Effector memory CD8-positive, alpha-beta T cell (primary cell): ENCODE measurements around the gene MFF.
"Not testable (repeated sequence)": the region's sequence is repeated elsewhere in the genome, so short reads cannot be mapped to it uniquely, and the experiment has no call there.

Source experiments
- ATAC-seq: fragments of 150-1000 bp; cut with Tn5 transposase; replicated peaks from 2 replicates; pipeline ENCODE4 v1.10.0; 2021; ENCODE audit warnings: mild to moderate bottlenecking, moderate library complexity
- DNase-seq, 3 experiments: peaks; one replicate each; pipeline ENCODE4 v3.0.0; 2021
- H3K27ac Mint-ChIP-seq, 2 donors: one replicate each; pipeline ENCODE4 v1.8.0; 2022; ENCODE audit warnings: mild to moderate bottlenecking in 2 of 2, mixed read lengths in 2 of 2, moderate library complexity in 2 of 2
- H3K27me3 Mint-ChIP-seq, 2 donors: one replicate each; pipeline ENCODE4 v1.8.0; 2022; ENCODE audit warnings: mixed read lengths in 2 of 2
- H3K36me3 Mint-ChIP-seq: one replicate; pipeline ENCODE4 v1.8.0; 2022; ENCODE audit warnings: mild to moderate bottlenecking, moderate library complexity, mixed read lengths; ENCODE audit not compliant: insufficient read depth
- H3K4me1 Mint-ChIP-seq, 2 donors: one replicate each; pipeline ENCODE4 v1.8.0; 2022; ENCODE audit warnings: low read depth in 2 of 2, mixed read lengths in 2 of 2
- H3K4me3 Mint-ChIP-seq, 2 donors: one replicate each; pipeline ENCODE4 v1.8.0; 2022; ENCODE audit warnings: mild to moderate bottlenecking in 2 of 2, mixed read lengths in 2 of 2, moderate library complexity in 2 of 2
- H3K9me3 Mint-ChIP-seq, 2 donors: one replicate each; pipeline ENCODE4 v1.8.0; 2022; ENCODE audit warnings: mixed read lengths in 2 of 2

Gene MFF

DNA sequence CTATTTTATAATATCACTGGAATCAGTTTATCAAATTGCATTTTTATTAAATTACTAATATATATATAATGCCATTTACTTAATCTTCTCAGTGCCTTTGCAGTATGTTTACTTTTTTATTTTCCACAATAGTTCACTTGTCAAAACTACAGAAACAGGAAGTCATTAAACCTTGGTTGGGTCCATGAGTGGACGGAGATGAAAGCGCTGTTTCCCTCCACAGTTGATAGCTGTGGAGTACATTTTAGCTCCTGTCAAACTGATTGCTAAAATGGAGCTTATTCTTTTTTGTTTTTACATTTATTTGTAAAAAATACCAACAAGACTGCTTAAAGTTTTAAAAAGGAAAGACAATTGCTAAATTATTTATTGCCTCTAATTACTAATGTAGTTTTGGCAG lies 19.2 kb downstream of the MFF start:
- Mint-ChIP-seq H3K36me3 (peaks cover 21% of the 10 kb centered on the region), H3K27ac (no peak overlapping the region), H3K27me3 (no peaks in the 10 kb centered on the region), H3K4me1 (peaks cover 0 to 2% of the 10 kb centered on the region in 2 donors), H3K9me3 (no peaks in the 10 kb centered on the region), H3K4me3 (no peak overlapping the region)
- no peak for ATAC-seq
- DNase-seq: no peak

DNA sequence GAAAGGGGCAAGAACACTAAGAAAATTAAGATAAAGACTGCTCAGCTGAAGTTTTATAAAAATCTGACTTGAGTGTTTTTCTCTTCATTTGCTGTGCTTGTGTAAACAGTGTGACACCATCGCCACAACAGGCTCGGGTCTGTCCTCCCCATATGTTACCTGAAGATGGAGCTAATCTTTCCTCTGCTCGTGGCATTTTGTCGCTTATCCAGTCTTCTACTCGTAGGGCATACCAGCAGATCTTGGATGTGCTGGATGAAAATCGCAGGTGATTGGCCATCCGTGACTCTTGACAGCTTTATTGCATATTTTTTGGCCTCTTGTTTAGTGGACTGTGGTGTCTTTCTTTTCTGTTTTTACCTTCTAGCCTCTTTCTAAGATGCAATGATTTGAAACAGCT lies 22.1 kb downstream of the MFF start:
- no peak overlapping the region for H3K27ac Mint-ChIP-seq

DNA sequence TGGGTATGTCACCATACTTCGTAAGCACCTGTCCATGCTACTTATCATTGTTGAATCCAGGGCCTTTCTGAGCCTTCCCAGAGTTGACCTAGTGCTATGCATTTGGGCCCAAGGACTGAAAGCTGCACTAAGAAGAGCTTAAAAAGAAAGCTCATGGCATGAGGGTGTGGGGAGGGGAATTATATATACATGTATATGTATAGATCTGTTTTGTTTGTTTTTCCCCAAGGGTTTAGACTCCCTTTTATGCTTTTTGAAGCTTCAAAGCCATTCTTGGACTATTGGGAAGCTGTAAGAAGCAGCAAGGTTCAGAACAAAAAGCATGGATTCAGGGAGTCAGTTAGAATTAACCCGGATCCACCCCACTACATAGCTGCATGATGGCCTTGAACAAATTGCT lies 23.3 kb downstream of the MFF start:
- H3K9me3 Mint-ChIP-seq: no peaks in the 10 kb centered on the region
- no peak overlapping the region for H3K27ac Mint-ChIP-seq
- no peak for ATAC-seq
- no peak overlapping the region for H3K4me3 Mint-ChIP-seq
- H3K27me3 Mint-ChIP-seq: no peaks in the 10 kb centered on the region
- H3K4me1 Mint-ChIP-seq: no peaks in the 10 kb centered on the region
- peaks cover 13% of the 10 kb centered on the region for H3K36me3 Mint-ChIP-seq
- no peak for DNase-seq

More for the DNA sequence above, 22.1 kb downstream of the MFF start:
- DNase-seq (no peak), ATAC-seq (no peak)
- no peaks in the 10 kb centered on the region for H3K9me3 Mint-ChIP-seq
- H3K4me3 Mint-ChIP-seq: no peak overlapping the region
- H3K27me3 Mint-ChIP-seq: no peaks in the 10 kb centered on the region
- peaks cover 17% of the 10 kb centered on the region for H3K36me3 Mint-ChIP-seq
- peaks cover 0 to 2% of the 10 kb centered on the region in 2 donors for H3K4me1 Mint-ChIP-seq

DNA sequence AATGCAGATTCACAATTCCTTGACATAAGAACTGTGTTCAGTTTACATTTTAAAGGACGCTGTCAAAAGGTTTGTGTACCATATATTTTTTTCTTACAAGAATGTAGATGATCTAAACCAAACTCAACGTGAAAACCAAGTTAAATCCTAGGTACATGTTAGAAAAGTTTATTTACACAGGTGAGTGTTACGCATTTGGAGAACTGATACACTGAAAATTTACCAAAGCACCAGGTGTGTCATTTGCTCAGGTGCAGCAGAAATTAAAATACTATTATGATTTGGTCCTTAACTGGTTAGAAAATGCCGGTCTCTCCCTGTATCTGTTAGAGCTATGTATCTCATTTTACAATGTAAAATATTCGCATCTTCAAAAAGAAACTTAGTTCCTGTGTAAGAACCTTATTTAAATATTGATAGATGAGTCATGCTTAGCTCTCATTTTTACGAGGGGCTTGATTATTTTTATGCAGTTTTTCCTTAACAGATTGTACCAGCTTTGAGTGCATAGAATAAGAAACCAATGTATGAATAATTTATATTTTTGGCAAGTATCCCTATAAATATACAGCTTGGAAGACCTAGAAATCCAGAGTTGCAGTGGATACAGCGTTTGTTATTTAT lies 25.1 kb downstream of the MFF start:
- Mint-ChIP-seq H3K27ac (no peak overlapping the region), H3K4me1 (no peaks in the 10 kb centered on the region), H3K9me3 (no peaks in the 10 kb centered on the region), H3K4me3 (no peak overlapping the region), H3K27me3 (no peaks in the 10 kb centered on the region), H3K36me3 (peaks cover 13% of the 10 kb centered on the region)
- DNase-seq: no peak
- no peak for ATAC-seq

DNA sequence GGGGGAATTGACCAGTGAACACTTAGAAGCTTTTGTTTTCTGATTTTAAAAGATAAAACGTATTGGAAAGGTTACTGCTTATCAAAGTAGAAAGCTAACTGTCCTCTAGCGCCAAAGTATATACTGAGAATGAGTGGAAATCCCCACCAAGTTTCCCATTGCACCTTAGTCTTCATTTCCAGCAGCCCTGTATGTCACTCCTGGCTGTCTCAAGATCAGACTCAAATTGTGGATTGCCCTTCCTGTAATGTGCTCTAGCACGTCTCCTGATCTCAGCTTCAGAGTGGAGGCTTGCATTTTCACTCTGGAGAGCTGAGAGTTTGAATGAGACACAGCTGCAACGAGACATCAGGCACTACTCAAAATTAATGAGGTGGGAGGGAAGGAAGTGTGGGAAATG lies 26.6 kb downstream of the MFF start:
- ATAC-seq (no peak), DNase-seq (no peak)
- Mint-ChIP-seq H3K9me3 (no peaks in the 10 kb centered on the region), H3K4me1 (no peaks in the 10 kb centered on the region), H3K36me3 (peaks cover 23% of the 10 kb centered on the region), H3K27me3 (no peaks in the 10 kb centered on the region), H3K27ac (peak overlapping the region in 1 of 2 donors; percentile 87), H3K4me3 (no peak overlapping the region)

DNA sequence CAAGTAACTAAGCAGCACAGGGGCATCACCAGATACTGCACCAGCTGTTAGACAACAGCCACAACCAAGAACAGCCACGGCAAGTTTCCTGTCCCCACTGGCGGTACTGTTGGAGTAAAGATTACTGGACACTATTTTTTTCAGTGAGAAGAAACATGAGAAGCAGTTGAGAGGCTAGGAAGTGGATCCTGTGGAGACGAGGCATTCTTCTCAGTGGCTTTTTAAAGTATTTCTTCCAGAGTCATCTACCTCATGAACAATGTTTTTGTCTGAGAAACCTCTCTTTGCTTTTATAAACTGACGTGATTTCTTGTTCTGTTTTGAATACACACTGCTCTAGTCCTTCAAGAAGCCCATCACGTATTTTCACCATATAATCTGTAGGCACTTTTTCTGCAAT lies 35.3 kb downstream of the MFF start:
- ATAC-seq (no peak), DNase-seq (no peak)
- H3K36me3 Mint-ChIP-seq: peaks cover 34% of the 10 kb centered on the region
- peak overlapping the region in 1 of 2 donors; percentile 35 for H3K27ac Mint-ChIP-seq
- H3K4me1 Mint-ChIP-seq: no peaks in the 10 kb centered on the region
- H3K9me3 Mint-ChIP-seq: no peaks in the 10 kb centered on the region
- H3K4me3 Mint-ChIP-seq: no peak overlapping the region
- no peaks in the 10 kb centered on the region for H3K27me3 Mint-ChIP-seq

DNA sequence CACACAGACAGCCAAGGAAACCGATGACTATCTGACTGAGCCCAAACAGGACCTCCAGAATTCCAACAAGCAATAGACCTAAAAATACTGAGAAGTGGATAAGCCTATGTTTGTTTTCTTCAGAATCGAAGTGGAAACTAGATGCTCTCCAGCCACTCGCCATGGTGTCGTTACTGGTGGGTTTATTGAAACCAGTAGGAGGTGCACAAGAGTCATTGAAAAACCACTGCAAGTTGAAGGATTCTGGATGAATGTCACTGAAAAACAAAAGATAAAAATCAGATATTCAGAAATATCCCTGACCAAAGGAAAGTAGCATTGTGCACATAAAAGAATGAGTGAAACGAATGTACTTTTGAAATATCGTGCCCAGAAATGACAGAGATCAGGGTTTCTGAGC lies 38.7 kb downstream of the MFF start:
- no peaks in the 10 kb centered on the region for H3K9me3 Mint-ChIP-seq
- ATAC-seq (no peak), DNase-seq (no peak)
- H3K4me1 Mint-ChIP-seq: no peaks in the 10 kb centered on the region
- H3K4me3 Mint-ChIP-seq: no peak overlapping the region
- peaks cover 6% of the 10 kb centered on the region for H3K36me3 Mint-ChIP-seq
- no peak overlapping the region for H3K27ac Mint-ChIP-seq
- no peaks in the 10 kb centered on the region for H3K27me3 Mint-ChIP-seq

DNA sequence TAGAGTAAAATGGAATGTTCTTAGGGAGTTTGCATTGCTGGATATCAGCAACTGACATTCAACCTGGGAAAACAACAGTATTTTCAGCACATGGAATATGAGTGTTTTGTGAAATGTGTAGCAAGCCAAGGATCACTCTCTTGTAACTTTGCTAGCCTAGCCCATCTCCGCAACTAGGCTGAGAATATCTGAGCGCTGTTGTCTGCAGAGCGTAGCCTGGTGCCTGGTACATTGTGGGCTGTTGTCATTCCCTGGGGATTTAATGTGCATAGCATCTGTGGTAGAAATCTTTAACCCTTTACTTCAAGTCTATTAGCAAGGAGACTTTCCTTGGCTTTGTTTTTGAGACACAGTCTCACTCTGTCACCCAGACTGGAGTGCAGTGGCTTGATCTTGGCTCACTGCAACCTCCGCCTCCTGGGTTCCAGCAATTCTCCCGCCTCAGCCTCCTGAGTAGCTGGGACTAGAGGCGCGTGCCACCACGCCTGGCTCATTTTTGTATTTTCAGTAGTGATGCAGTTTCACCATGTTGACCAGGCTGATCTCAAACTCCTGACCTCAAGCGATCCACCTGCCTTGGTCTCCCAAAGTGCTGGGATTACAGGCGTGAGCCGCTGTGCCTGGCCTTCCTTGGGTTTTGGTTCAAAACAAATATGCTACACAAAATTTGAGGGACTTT lies 39.7 kb downstream of the MFF start:
- H3K36me3 Mint-ChIP-seq, DNase-seq: not testable (repeated sequence)

DNA sequence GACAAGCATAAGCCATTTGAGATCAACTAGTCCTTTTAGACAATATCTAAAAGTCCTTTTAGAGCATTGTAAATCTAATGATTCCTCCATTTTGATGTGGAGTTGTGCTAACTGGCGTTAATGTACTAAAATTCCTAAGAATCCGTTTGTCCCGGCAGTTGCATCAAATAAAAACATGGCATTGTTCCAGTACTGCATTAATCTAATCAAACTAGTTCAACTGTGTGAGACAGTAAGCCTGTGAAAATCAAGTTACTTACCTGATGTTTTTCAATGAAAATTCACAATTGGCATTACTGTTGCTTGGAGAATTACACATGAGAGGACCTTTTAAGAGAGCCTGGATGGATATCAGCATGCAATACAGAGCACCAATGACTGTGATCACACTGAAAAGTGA lies 40.8 kb downstream of the MFF start:
- Mint-ChIP-seq H3K27me3 (no peaks in the 10 kb centered on the region), H3K4me3 (no peak overlapping the region), H3K27ac (no peak overlapping the region), H3K4me1 (no peaks in the 10 kb centered on the region), H3K36me3 (no peaks in the 10 kb centered on the region), H3K9me3 (no peaks in the 10 kb centered on the region)
- ATAC-seq (no peak), DNase-seq (no peak)

More for the DNA sequence above, 39.7 kb downstream of the MFF start:
- H3K27me3 Mint-ChIP-seq, H3K9me3 Mint-ChIP-seq, H3K4me1 Mint-ChIP-seq, ATAC-seq, H3K4me3 Mint-ChIP-seq, H3K27ac Mint-ChIP-seq: not testable (repeated sequence)

DNA sequence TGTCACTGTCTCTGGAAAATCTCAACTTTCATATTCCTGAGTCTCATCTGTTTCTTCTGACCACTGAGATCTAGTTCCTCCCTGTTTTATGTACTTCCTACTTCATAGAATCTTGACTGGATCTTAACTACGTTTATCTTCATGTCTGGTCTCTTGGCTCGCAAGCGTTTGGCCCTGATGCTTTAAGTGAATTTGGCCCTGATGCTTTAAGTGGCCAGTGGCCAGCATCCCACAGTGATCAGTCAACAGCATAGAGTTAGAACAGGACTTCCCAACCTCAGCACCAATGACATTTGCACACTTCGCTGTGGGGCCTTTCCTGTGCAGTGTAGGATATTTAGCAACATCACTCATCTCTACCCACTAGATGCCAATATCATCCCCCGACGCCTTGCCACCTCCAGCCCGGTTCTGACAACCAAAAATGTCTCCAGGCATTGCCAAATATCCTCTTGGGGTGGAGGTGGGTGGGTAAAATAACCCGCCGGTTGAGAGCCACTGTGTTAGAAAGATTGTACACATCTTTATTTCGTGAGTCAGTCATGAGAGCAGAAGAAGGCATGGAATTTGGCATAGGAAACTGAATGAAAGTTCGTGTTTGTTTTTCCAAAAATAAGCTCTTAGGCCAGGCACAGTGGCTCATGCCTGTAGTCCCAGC lies 41.8 kb downstream of the MFF start:
- no peak for ATAC-seq
- Mint-ChIP-seq H3K27ac (no peak overlapping the region), H3K4me1 (no peaks in the 10 kb centered on the region), H3K9me3 (no peaks in the 10 kb centered on the region), H3K4me3 (no peak overlapping the region), H3K36me3 (no peaks in the 10 kb centered on the region), H3K27me3 (peaks cover 4 to 6% of the 10 kb centered on the region in 2 donors)
- no peak for DNase-seq

DNA sequence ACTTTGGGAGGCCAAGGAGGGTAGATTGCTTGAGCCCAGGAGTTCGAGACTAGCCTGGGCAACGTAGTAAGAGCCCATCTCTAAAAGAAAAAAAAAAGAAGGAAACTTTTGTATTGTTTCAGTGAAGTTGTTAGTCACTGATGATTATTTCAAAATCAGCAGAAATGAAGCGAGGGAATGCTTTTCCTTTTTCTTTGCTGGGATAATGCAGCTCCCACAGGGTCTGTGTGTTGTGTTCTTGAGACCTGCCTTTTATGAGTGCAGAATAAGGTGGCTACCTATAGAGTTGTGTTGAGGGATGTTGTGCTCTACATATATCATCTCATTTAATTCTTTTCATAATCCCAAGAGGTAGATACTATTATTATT lies 42.4 kb downstream of the MFF start:
- no peak overlapping the region for H3K27ac Mint-ChIP-seq

DNA sequence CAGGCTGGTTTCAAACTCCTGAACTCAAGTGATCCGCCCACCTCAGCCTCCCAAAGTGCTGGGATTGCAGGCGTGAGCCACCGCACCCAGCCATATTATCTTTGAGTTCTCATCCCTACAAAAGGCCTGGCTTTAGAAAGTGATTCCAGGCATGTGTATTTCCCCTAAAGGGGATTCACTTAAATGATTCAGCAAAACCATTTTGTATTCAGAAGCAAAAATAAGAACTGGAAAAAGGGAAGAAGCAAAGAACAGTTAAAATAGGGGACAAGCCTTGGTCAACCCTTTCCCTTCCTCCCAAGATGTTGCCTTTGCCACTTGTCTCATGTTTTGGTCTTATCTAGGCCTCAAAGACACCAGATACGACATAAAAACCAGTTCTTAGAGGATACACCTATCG lies 43.5 kb downstream of the MFF start:
- DNase-seq: no peak
- H3K4me3 Mint-ChIP-seq: no peak overlapping the region
- H3K36me3 Mint-ChIP-seq: no peaks in the 10 kb centered on the region
- H3K9me3 Mint-ChIP-seq: no peaks in the 10 kb centered on the region
- peaks cover 15 to 22% of the 10 kb centered on the region in 2 donors for H3K27me3 Mint-ChIP-seq
- H3K4me1 Mint-ChIP-seq: no peaks in the 10 kb centered on the region
- no peak overlapping the region for H3K27ac Mint-ChIP-seq
- ATAC-seq: no peak

More for the DNA sequence above, 42.4 kb downstream of the MFF start:
- no peaks in the 10 kb centered on the region for H3K36me3 Mint-ChIP-seq
- peaks cover 8 to 11% of the 10 kb centered on the region in 2 donors for H3K27me3 Mint-ChIP-seq
- H3K9me3 Mint-ChIP-seq: no peaks in the 10 kb centered on the region
- DNase-seq: no peak
- no peak for ATAC-seq
- no peaks in the 10 kb centered on the region for H3K4me1 Mint-ChIP-seq
- no peak overlapping the region for H3K4me3 Mint-ChIP-seq

DNA sequence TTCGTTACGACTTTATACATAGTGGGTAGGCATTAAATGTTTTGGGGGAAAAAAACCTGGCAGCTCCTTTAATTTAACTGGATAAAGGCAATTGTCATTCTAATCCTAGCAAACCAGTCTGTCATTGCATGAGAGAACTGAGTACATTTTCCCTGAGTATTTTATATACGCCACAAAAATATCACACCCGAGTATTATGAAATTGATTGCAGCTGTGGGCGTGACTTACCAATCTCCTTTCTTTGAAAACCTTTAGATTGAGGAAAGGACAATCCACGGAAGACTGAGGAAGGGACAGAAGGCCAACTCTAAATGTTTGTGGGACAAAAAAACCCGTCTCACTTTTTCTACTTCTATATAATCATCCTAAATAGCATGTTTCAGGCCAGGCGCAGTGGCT lies 45.0 kb downstream of the MFF start:
- H3K9me3 Mint-ChIP-seq: no peaks in the 10 kb centered on the region
- H3K27ac Mint-ChIP-seq: no peak overlapping the region
- H3K36me3 Mint-ChIP-seq: no peaks in the 10 kb centered on the region
- ATAC-seq: no peak
- H3K4me3 Mint-ChIP-seq: no peak overlapping the region
- H3K4me1 Mint-ChIP-seq: peaks cover 0 to 1% of the 10 kb centered on the region in 2 donors
- no peak for DNase-seq
- peaks cover 15 to 22% of the 10 kb centered on the region in 2 donors for H3K27me3 Mint-ChIP-seq

DNA sequence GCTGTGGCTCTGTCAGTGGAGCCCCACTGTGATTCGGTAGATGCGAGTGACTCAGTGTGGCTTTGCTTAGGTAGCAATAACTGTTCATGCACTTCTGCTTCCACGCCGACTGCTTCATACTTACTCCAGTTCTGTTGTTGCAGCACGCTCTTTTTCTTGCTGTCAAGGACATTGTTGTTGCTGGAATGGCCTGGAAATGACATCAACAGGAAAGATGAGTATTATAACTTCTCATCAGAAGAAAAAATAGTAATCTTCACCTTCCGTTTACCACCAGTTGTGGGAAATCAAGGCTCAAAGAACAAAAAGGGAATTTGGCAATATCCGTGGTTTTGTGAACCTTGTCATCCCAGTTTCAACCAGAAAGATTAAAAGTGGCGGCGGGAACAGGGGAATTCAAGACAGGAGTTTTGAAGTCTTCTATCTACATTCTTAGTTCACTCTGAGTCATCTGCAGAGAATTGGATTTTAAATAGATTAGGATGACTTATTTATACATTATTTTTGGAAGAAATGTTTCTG lies 45.8 kb downstream of the MFF start:
- H3K27me3 Mint-ChIP-seq: peaks cover 15 to 22% of the 10 kb centered on the region in 2 donors
- H3K4me3 Mint-ChIP-seq: no peak overlapping the region
- ATAC-seq (no peak), DNase-seq (no peak)
- peaks cover 0 to 1% of the 10 kb centered on the region in 2 donors for H3K4me1 Mint-ChIP-seq
- no peak overlapping the region for H3K27ac Mint-ChIP-seq
- H3K9me3 Mint-ChIP-seq: no peaks in the 10 kb centered on the region
- H3K36me3 Mint-ChIP-seq: no peaks in the 10 kb centered on the region
